Measurements from ENCODE around the gene TEX53.

The TEX53 gene

DNA sequence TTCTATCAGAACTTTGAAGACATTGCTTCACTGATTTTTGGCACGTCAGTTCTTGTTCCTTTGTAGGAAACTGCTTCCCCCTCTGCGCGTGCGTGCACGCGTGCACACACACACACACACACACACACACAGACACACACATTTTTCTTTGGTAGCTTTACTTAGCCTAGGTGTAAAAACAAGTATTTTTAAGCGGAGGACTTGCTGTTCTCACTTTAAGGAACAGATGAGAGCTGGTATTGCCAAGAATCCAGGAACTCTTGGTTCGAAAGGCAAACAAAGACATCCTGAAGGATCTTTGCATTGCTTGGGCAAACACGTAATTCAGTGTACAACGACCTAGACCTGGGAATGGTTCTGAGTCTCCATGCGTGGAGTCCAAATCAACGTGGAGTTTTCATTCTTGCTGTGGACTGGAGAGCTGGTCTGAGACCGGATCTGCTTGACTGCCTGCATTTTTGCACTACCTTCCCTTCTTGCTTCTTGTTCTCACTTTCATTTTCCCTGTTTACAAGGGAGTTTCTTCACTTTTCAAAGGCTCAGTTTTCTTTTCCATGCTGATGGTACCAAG lies 38.3 kb downstream of the TEX53 start:
- TF ChIP-seq, protein P1, sequence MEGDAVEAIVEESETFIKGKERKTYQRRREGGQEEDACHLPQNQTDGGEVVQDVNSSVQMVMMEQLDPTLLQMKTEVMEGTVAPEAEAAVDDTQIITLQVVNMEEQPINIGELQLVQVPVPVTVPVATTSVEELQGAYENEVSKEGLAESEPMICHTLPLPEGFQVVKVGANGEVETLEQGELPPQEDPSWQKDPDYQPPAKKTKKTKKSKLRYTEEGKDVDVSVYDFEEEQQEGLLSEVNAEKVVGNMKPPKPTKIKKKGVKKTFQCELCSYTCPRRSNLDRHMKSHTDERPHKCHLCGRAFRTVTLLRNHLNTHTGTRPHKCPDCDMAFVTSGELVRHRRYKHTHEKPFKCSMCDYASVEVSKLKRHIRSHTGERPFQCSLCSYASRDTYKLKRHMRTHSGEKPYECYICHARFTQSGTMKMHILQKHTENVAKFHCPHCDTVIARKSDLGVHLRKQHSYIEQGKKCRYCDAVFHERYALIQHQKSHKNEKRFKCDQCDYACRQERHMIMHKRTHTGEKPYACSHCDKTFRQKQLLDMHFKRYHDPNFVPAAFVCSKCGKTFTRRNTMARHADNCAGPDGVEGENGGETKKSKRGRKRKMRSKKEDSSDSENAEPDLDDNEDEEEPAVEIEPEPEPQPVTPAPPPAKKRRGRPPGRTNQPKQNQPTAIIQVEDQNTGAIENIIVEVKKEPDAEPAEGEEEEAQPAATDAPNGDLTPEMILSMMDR (IDR thresholded peaks at IDR 0.05; ENCODE audit: insufficient read depth, low read length): no peak
- no peak for TF ChIP-seq POLR2AphosphoS5 (IDR thresholded peaks at IDR 0.05; ENCODE audit: low read depth)
- no peak for TF ChIP-seq SPI1 (IDR thresholded peaks at IDR 0.05; ENCODE audit: borderline replicate concordance, low read depth)
- Histone ChIP-seq H3K27ac (replicated peaks) (0 out of 2 replicates have a peak overlapping the region, but pooled peaks have one; percentile 22), H3K4me3 (replicated peaks; ENCODE audit: insufficient read depth, low read length) (peak overlapping the region; percentile 1; the same call in 1 of the 2 replicates), H3K27me3 (ENCODE audit: insufficient read depth, poor library complexity, severe bottlenecking) (no peaks in the 10 kb centered on the region)
- no peak for DNase-seq (ENCODE audit: low read depth in 1 of 2, low spot score in 1 of 2)

DNA sequence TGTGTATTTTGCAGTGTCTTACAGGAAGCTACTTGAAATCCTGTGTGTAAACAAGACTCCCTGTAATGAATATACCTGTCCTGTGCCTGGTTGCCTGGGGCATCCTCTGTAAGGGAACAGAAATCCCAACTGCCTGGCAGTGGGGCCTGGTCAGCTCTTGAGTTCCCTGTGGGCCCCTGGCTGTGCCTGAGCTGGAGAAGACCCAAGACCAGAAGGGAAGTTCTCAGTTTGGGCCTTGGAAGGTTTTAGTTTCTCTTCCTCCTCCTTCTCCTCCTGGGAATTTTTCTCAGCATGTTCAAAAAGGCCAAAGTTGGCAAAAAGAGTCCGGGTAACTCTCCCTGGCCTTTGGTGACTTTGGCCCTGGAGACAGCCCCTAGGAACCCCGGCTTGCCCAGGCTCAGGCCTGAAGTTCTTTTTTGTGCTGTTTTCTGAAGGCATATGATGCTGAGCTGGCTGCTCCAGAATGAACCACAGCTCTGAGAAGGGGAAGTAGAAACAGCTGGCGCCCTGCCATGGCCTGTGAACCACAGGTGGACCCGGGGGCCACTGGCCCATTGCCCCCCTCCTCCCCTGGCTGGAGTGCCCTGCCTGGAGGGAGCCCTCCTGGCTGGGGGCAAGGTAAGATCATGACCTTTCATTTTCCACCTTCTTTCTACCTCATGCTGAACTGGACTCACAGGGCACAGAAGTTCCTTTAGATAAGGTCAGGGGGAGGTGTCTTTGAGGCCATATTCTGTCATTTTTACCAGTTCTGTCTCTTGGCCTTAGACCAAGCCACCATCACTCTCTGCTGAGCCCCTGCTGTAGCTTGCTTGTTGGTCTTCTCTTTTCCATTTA lies 40.7 kb downstream of the TEX53 start:
- TF ChIP-seq GABPA (IDR thresholded peaks at IDR 0.05; ENCODE audit: low read depth) (no peak), SPI1 (IDR thresholded peaks at IDR 0.05; ENCODE audit: borderline replicate concordance, low read depth) (peak; percentile 1; the same call in 1 of the 2 replicates), POLR2AphosphoS5 (IDR thresholded peaks at IDR 0.05; ENCODE audit: low read depth) (peak; percentile 64; the same call in 1 of the 2 replicates)
- TF ChIP-seq, protein P1 (IDR thresholded peaks at IDR 0.05; ENCODE audit: insufficient read depth, low read length): no peak
- TF ChIP-seq, protein P2, sequence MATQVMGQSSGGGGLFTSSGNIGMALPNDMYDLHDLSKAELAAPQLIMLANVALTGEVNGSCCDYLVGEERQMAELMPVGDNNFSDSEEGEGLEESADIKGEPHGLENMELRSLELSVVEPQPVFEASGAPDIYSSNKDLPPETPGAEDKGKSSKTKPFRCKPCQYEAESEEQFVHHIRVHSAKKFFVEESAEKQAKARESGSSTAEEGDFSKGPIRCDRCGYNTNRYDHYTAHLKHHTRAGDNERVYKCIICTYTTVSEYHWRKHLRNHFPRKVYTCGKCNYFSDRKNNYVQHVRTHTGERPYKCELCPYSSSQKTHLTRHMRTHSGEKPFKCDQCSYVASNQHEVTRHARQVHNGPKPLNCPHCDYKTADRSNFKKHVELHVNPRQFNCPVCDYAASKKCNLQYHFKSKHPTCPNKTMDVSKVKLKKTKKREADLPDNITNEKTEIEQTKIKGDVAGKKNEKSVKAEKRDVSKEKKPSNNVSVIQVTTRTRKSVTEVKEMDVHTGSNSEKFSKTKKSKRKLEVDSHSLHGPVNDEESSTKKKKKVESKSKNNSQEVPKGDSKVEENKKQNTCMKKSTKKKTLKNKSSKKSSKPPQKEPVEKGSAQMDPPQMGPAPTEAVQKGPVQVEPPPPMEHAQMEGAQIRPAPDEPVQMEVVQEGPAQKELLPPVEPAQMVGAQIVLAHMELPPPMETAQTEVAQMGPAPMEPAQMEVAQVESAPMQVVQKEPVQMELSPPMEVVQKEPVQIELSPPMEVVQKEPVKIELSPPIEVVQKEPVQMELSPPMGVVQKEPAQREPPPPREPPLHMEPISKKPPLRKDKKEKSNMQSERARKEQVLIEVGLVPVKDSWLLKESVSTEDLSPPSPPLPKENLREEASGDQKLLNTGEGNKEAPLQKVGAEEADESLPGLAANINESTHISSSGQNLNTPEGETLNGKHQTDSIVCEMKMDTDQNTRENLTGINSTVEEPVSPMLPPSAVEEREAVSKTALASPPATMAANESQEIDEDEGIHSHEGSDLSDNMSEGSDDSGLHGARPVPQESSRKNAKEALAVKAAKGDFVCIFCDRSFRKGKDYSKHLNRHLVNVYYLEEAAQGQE (IDR thresholded peaks at IDR 0.05; ENCODE audit: insufficient replicate concordance, low read depth): no peak
- H3K4me3 ChIP-seq (replicated peaks; ENCODE audit: insufficient read depth, low read length): no peak overlapping the region
- peak; percentile 64 to 90 for DNase-seq (ENCODE audit: low read depth in 1 of 2, low spot score in 1 of 2)
- H3K27me3 ChIP-seq (ENCODE audit: insufficient read depth, poor library complexity, severe bottlenecking): no peaks in the 10 kb centered on the region
- H3K27ac ChIP-seq (replicated peaks): peak overlapping the region; percentile 71

DNA sequence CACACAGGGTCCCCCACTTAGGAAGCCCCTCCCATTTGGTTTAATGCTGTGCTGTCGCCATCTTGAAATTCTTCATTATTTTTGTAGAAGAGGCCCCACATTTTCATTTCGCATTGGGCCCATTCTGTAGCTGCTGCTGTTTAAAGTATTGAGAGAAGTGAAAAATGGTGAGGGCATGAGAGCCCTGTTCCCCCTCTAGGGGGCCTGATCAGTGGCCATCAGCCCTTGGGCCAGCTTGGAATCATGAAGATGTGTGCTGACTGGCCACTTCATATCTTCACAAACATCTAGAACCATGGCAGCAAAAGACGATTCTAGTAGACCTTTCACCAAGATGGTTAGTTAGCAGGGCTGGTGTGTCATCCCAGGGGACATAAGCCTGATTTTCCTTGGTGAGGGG lies 43.2 kb downstream of the TEX53 start:
- no peak overlapping the region for H3K4me3 ChIP-seq (replicated peaks; ENCODE audit: insufficient read depth, low read length)

More for the DNA sequence above, 43.2 kb downstream of the TEX53 start:
- TF ChIP-seq SPI1 (IDR thresholded peaks at IDR 0.05; ENCODE audit: borderline replicate concordance, low read depth) (no peak), GABPA (IDR thresholded peaks at IDR 0.05; ENCODE audit: low read depth) (no peak), POLR2AphosphoS5 (IDR thresholded peaks at IDR 0.05; ENCODE audit: low read depth) (no peak)
- TF ChIP-seq, protein P1 (IDR thresholded peaks at IDR 0.05; ENCODE audit: insufficient read depth, low read length): no peak
- TF ChIP-seq, protein P2 (IDR thresholded peaks at IDR 0.05; ENCODE audit: insufficient replicate concordance, low read depth): no peak
- Histone ChIP-seq H3K27me3 (ENCODE audit: insufficient read depth, poor library complexity, severe bottlenecking) (no peaks in the 10 kb centered on the region), H3K27ac (replicated peaks) (no peak overlapping the region)
- no peak for DNase-seq (ENCODE audit: low read depth in 1 of 2, low spot score in 1 of 2)

Data from HL-60 (cell line).